Measurements from ENCODE around the gene AP1S1.
"Not testable (repeated sequence)": the region's sequence is repeated elsewhere in the genome, so short reads cannot be mapped to it uniquely, and the experiment has no call there.

AP1S1 gene

DNA sequence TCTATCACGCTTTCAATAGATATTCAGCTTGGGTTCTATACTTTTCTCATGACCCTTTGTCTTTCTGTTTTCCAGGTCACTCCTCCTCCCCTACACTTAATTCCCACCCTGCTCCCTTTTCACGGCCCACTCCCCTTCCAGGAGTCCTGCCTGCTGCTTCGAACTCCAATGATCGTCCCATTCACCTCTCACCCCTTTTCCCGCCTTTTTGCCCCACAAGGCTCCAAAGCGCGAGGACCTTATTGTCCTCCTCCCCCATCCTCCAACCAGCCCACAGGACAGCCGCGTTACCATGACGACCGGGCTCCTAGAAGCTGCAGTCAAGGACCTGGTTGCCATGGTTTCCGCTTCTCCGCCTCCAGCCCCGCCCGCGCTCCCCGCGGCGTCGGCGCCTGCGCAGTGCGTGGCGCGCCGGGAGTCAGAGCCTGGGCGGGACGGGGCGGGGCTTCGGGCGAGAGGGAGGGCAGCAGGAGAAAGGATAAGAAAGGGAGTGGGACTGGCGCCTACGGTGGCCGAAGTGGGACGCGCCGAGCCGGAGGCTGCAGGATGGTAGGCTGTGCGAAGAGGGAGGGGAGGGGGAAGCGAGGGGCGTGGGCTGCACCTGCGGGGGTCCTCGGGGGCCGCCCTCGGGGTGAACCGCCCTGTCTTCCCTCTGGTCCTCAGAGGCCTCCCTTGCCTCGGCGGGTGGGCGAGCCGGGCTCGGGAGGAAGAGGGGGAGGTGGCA lies at the start of gene AP1S1:
AP1S1 (plus strand) TSS at position 508 of the 724 bp plus-strand sequence; CDS start at position 547, 39 bp downstream.
- DNase-seq = peak; percentile 96

DNA sequence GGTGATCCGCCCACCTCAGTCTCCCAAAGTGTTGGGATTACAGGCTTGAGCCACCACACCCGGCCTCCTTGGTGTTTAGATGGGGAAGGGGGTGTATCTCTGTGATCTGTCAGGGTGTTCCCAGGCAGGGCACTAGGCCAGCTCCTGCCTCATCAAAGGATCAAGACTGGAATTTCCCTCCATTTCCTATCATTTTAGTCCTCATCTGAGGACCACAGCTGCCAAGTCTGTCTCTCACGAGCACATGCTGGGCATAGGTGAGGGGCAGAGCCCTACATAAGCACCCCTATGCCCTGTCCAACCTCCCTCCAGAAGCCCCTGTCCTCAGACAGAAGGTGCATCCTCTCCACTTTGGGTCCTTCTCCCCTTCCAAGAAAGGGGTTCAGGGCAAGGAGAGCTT lies 49.5 kb upstream of the AP1S1 start:
- DNase-seq = no peak

DNA sequence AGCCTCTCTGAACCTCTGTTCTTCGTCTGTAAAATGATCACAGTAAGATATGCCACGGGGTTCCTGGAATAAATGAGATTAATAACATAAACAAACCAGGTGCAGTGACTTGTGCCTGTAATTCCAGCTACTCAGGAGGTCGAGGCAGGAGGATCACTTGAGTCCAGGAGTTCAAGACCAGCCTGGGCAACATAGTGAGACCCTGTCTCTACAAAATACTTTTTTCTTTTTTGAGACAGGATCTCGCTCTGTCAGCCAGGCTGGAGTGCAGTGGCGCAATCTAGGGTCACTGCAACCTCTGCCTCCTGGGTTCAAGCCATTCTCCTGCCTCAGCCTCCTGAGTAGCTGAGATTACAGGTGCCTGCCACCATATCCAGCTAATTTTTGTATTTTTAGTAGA lies 49.0 kb upstream of the AP1S1 start:
- not testable (repeated sequence) for DNase-seq

DNA sequence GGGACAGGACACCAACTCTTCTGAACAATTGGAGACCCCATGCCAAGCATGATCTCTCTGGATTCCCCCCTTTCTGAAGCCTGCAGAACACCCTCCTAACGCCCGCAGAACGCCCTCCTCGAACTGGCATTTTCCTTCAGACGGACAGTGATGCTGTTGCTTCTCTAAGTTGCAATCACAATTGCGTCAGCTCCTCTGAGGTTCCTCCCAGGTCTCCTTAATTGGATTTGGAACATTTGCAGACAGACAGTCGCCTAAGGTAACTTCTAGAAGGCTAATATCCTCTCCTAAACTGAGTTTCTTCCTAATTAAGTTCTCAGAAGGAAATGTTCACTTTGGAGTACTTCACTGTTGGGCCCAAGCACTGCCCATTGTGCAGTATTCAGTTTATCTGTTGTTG lies 47.9 kb upstream of the AP1S1 start:
- DNase-seq = no peak

DNA sequence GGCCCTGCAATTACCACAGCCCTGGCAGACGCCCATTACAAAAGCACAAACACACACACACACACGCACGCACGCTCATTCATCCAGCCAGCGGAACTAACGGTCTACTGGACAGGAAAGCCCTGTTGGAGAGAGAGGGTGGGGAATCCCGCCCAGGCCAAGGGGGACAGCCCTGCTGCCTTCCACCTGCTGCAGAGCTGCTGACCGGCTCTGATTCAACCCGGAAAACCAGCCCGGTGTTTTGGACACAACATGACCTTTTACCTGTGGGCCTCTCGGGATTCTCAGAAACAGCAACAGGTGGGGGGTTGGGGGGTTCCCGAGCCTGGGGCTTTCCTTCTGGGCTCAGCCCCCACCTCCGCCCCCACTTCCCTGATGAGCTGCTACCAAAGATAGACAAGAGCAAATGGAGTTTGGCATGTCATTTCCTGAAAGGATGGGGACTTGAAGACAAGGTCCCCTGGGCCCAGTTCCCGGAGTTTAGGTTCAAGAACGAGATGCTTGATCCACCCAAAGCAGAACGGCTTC lies 45.9 kb upstream of the AP1S1 start:
- no peak for DNase-seq

DNA sequence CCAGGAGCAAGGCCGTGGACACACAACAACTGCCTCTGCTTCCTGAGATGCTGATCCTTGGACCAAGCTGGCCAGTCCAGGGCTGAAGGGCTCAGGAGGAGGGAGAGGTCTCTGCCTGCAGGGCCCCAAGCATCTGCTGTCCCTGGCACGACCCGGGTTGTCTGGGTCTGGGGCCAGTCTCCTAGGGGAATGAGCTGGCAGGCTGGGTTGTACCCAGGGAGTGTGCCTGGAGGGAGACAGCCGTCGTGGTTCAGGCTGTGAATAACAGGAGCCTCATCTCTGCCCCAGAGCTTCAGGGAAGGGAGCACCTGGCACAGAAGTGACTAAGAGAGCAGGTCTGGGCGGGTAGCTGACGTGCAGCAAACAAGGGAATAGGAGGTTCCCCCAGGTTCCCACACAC lies 45.3 kb upstream of the AP1S1 start:
- no peak for DNase-seq

DNA sequence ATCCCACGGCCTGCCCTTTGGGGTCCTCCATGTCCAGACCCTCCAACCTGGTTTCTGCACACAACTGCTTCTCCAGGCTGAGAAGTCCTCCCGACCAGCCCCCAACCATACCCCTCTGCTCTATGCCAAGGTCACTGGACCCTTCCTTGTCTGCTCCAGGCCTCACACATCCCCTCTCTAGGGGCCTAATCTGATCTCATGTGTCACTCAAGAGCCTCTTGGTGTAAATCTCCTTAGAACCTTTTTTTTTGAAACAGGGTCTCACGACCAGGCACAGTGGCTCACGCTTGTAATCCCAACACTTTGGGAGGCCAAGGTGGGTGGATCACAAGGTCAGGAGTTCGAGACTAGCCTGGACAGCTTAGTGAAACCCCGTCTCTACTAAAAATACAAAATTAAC lies 44.9 kb upstream of the AP1S1 start:
- no peak for DNase-seq

DNA sequence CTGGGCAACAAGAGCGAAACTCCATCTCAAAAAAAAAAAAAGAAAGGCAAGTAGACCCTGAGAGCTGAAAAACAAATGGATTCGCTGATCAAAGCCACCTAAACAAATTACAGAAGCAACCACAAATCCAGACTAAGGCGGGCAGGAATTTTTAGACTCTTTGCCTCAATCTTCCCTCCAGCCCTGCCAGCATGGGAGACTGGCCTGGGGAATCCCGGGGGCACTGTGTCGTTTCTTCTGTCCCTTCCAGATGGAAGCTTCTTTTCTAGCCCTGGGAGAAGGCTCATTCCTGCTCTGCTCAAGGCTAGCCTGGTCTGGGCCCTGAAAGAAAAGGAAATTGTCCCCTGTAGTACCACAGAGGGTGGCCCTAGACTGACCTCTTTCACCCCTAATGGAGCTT lies 43.0 kb upstream of the AP1S1 start:
- DNase-seq = no peak

DNA sequence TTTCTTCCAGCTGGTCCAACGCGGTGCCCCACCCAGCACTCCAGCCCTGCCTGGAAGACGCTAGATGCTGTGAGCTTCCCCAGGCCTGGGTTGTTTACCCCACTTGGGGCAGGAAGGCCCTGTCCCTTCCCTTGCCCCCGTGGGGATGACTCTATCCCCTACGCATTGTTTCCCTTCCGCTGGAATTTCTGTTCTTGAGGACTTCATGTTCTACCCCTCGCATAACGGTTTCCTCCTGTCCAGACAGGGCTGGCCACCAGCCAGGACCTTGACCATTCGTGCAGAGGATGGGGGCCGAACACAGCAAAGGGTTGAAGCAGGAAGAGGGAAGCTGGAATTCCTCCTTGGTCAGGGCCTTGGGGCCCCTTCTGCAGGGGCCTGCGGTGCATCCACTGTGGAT lies 42.0 kb upstream of the AP1S1 start:
- DNase-seq = no peak

DNA sequence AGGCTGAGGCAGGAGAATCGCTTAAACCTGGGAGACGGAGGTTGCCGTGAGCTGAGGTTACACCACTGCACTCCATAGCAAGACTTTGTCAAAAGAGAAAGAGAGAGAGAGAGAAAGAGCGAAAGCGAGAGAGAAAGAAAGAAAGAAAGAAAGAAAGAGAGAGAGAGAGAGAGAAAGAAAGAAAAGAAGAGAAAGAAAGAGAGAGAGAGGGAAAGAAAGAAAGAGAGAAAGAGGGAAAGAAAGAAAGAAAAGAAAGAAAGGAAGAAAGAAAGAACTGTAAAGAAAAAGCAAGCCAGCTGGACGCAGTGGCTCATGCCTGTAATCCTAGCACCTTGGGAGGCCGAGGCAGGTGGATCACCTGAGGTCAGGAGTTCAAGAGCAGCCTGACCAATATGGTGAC lies 41.1 kb upstream of the AP1S1 start:
- not testable (repeated sequence) for DNase-seq

DNA sequence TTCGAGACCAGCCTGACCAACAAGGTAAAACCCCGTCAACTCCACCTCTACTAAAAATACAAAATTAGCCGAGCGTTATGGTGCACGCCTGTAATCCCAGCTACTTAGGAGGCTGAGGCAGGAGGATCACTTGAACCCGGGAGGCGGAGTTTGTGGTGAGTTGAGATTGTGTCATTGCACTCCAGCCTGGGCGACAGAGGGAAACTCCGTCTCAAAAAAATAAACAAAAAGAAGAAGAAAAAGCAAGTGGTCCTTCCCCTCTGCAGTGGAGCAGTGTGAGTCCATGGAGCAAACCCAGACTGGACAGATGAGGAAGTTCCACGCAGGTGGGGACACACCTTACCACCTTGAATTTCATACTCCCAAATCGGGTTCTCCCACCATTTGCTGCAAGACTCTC lies 40.4 kb upstream of the AP1S1 start:
- DNase-seq = no peak

DNA sequence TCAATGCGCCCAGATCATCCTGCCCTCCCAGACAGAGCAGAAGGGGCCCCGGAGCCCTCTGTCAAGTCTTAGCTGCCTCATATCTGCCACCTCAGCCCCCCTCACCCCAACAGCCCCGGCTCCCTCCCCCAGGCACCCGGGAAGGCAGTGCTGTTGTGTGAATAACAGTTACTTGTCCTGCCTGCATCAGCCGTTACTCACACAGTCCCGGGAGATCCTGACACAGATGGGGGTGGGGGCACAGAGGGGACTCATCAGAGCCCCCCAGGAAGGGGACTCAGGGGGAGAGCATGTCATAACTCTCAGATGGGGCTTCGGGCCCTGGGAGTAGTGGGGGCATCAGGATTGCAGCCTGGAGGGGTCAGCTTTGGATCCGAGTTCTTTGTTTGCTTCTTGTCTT lies 39.8 kb upstream of the AP1S1 start:
- no peak for DNase-seq

DNA sequence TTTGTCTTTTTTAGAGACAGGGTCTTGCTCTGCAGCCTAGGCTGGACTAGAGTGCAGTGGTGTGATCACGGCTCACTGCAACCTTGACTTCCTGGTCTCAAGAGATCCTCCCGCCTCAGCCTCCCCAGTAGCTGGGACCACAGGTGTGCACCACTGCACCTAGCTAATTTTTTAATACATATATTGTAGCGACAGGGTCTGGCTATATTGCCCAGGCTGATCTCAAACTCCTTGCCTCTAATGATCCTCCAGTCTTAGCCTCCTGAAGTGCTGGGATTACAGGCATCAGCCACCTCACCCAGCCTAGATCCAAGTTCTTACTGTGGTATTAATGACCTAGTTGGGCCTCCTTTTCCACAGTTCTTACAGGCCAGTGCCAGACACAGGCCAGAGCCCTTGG lies 39.1 kb upstream of the AP1S1 start:
- DNase-seq = no peak

DNA sequence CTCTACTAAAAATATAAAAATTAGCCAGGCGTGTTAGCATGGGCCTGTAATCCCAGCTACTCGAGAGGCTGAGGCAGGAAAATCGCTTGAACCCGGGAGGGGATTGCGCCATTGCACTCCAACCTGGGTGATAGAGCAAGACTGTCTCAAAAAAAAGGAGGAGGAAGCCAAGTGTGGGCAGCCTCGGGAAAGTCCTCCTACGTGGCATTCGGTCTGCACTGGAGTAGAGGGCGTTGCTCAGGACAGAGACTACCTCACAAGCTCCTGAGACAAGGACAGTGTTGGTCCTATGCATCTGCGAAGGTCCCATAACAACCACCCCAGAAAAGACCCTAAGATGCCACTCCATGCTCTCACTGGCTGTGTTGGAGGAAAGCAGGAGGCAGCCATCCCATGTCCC lies 37.4 kb upstream of the AP1S1 start:
- no peak for DNase-seq

DNA sequence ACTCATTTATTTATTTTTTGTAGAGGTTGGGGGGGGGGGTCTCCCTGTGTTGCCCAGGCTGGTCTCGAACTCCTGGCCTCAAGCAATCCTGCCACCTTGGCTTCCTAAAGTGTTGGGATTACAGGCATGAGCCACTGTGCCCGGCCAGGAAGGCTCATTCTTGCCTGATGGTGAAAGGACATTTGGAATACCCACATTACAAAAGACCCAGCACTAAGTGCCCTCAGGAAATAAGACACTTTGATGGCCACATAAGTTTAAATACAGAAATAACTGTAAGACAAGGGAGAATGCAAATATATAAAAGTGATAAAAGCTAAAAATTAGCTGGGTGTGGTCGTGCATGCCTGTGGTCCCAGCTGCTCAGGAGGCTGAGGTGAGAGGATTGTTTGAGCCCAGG lies 35.4 kb upstream of the AP1S1 start:
- DNase-seq = no peak

DNA sequence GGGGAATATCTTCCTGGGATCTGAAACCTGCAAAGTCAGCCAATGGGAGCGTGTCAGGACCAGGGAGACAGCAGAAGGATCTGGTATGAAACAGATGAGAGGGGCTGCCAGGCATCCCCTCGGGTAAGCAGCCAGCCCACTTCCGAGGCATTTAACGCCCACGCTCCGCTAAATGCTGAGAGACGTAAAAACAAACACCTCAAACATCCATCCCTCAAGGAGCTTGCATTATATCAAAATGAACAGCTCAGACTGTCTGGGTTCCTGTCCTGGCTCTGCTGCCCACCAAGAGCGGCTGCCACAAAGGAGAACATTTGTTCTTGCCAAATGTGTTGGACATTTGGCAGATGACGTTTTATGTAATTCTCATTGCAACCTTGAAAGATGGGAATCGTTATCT lies 34.4 kb upstream of the AP1S1 start:
- no peak for DNase-seq

DNA sequence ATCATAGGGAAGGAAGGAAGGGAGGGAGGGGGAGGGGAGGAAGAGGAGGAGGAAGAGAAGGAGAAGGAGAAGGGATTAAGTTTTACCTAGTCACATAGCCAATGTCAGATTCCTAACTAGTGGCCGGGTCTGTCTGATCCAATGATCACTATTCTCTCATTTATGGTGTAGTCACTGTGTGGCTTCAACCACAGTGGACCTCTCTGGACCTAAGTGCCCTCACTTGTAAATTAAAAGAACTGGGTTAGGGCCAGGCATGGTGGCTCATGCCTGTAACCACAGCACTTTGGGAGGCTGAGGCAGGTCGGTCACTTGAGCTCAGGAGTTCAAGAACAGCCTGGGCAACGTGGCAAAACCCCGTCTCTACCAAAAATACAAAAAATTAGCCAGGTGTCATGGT lies 34.0 kb upstream of the AP1S1 start:
- no peak for DNase-seq

DNA sequence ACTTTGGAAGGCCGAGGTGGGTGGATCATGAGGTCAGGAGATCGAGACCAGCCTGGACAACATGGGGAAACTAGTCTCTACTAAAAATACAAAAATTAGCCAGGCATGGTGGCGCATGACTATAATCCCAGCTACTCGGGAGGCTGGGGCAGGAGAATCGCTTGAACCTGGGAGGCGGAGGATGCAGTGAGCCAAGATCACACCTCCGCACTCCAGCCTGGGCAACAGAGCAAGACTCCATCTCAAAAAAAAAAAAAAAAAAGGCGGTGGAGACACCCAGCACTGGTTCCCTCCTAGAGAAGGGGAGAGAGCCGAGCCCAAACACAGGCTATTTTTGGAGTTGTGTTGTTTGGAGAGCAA lies 32.7 kb upstream of the AP1S1 start:
- DNase-seq = not testable (repeated sequence)

DNA sequence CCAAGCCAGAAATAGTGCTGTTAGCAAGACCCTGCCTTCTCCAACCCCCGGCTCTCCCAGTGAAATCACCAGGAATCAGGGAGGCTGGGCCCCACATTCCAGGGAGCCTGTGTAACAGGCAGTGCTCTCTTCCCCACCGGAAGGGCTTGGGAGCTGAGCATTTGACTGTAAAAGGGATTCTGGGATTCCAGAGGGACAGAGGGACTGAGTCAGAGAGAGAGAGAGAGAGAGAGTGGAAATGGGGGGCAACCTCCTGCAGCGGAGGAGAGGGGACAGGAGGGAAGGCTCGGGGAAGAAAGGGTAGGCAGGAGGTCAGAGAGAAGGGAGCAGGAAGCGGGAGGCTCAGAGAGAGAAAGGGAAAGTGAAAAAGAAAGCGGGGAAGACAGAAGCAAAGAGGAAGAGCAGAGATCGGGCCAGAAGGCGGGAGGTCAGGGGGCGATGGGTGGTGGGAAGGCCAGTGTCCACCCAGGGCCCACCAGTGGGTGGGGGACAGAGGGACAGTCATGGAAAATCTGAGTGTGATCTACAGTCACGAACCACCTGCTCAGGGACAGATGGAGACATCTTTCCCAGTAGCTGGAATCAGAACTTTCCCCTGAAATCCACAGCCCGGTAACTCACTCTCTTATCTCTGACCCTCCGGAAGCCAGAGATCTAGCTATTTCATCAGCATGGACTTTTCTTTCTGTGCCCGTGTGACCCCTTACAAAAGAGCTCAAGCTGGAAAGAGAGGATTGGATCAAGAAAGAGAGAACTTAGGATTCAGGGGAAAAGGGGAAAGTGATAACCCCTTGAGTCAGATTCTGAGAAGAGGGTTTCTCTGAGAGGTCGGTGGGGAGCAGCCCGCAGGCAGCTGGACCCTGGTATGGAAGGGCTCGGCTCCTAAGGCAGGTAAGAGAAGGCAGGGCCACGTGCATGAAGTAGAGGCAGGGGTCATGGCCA lies 32.0 kb upstream of the AP1S1 start:
- no peak for DNase-seq

DNA sequence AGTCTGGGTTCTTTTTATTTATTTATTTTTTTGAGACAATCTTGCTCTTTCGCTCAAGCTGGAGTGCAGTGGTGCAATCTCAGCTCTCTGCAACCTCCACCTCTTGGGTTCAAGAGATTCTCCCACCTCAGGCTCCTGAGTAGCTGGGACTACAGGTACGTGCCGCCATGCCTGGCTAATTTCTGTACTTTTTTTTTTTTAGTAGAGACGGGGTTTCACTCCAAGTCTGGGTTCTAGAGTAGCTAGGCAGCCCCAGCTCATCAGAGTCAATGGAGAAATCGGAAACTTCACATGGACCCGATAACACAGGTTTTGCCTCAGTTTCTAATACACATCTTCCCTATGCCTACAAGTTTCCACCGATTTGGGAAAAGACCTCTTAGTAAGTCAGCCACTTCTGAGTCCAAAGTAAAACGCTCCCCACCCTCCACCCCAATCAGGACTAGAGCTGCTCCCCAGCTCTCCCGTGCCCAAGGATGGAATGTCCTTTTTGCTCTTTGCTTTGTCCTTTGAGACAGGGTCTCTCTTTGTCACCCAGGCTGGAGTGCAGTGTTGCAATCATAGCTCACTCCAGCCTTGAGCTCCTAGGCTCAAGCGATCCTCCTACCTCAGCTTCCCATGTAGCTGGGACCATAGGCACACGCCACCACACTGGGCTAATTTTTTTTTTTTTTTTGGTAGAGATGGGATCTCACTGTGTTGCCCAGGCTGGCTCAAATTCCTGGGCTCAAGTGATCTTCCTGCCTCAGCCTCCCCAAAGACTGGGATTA lies 31.2 kb upstream of the AP1S1 start:
- no peak for DNase-seq

DNA sequence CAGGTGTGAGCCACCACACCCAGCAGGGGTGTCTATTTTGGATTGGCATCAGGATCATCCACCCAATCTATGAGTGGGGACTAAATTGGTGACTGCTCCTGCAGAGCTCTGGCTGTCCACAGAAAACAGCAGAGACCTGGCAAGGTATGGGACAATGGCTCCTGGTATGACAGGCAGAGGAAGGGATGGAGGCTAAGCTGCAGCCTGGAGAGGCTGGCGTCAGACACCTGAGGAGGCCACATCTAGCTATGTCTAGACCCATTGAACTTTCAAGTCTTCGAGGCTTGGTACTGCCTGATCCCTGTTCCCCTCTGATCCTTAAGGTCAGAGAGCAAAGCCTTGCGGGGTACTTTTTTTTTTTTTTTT lies 30.6 kb upstream of the AP1S1 start:
- no peak for DNase-seq

DNA sequence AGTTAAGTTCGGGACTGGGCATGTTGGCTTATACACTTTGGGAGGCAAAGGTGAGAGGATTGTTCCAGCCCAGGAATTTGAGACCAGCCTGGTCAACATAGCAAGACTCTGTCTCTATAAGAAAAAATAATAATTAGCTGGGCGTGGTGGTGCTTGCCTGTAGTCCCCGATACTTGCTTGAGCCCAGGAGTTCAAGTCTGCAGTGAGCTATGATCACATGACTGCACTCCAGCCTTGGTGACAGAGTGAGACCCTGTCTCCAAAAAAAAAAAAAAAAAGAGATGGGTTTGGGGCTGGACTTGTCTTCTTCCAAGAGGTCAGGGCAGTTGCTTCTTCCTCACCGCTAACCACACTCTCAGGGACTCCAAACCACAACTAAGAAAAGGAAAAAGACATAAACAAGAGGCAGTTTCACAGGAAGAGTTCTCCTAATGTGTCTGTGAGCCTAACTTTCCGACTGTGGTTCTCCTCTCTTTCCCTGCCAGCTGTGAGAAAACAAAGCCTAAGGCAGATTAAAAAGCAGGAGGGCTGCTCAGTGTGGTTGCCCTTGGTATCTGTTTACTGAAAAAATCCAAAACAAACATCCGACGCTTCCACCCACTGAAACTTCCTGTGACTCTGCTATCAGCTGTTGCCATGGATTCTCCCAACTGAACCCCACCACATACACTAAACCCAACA lies 29.8 kb upstream of the AP1S1 start:
- DNase-seq = no peak
